ENCODE data around the gene ZFYVE16. TPM values are rescaled to one million over a fixed set of nuclear protein-coding genes. Genes with fewer than 3 reads are reported as not detected.

The ZFYVE16 gene
- polyA plus RNA-seq, 1 donor from 2014 or later, result 75.8 TPM

DNA sequence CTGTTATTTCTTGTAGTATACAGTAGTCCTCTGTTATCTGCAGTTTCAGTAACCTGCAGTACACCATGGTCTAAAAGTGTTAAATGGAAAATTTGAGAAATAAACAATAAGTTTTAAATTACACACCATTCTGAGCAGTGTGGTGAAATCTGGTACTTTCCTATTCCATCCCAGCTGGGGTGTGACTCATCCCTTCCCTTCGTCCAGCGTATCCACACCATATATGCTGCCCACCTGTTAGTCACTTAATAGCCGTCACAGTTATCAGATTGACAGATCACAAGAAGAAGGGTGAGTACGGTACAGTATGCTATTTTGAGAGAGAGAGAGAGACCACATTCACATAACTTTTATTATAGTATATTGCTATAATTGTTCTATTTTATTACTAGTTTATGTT lies 109.0 kb downstream of the ZFYVE16 start:
- Histone ChIP-seq H3K79me2 (replicated peaks; ENCODE audit: insufficient read depth, low read length) (no peaks in the 10 kb centered on the region), H3K36me3 (ENCODE audit: insufficient read depth, low read length) (no peaks in the 10 kb centered on the region), H3K4me2 (ENCODE audit: low read length) (no peak overlapping the region), H3K4me3 (ENCODE audit: low read length) (no peak overlapping the region), H3K9me2 (ENCODE audit: insufficient read depth, low read length) (no peaks in the 10 kb centered on the region), H3K27ac (ENCODE audit: low read length) (no peak overlapping the region), H3K9me3 (ENCODE audit: low read length) (no peaks in the 10 kb centered on the region), H3K9ac (ENCODE audit: low read length) (no peak overlapping the region), H2AFZ (ENCODE audit: low read depth, low read length) (no peak overlapping the region), H4K20me1 (ENCODE audit: insufficient read depth) (no peaks in the 10 kb centered on the region), H3F3A (ENCODE audit: insufficient read depth, low read length, poor library complexity, severe bottlenecking) (no peaks in the 10 kb centered on the region), H3K27me3 (ENCODE audit: insufficient read depth, low read depth, low read length) (no peaks in the 10 kb centered on the region)
- TF ChIP-seq TAF1 (IDR thresholded peaks at IDR 0.05; ENCODE audit: low read depth), result no peak
- no peak for TF ChIP-seq POLR2AphosphoS5 (IDR thresholded peaks at IDR 0.05)
- TF ChIP-seq, protein P1, sequence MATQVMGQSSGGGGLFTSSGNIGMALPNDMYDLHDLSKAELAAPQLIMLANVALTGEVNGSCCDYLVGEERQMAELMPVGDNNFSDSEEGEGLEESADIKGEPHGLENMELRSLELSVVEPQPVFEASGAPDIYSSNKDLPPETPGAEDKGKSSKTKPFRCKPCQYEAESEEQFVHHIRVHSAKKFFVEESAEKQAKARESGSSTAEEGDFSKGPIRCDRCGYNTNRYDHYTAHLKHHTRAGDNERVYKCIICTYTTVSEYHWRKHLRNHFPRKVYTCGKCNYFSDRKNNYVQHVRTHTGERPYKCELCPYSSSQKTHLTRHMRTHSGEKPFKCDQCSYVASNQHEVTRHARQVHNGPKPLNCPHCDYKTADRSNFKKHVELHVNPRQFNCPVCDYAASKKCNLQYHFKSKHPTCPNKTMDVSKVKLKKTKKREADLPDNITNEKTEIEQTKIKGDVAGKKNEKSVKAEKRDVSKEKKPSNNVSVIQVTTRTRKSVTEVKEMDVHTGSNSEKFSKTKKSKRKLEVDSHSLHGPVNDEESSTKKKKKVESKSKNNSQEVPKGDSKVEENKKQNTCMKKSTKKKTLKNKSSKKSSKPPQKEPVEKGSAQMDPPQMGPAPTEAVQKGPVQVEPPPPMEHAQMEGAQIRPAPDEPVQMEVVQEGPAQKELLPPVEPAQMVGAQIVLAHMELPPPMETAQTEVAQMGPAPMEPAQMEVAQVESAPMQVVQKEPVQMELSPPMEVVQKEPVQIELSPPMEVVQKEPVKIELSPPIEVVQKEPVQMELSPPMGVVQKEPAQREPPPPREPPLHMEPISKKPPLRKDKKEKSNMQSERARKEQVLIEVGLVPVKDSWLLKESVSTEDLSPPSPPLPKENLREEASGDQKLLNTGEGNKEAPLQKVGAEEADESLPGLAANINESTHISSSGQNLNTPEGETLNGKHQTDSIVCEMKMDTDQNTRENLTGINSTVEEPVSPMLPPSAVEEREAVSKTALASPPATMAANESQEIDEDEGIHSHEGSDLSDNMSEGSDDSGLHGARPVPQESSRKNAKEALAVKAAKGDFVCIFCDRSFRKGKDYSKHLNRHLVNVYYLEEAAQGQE (IDR thresholded peaks at IDR 0.05; ENCODE audit: borderline replicate concordance), result no peak
- no peak for TF ChIP-seq SMC3 (conservative IDR thresholded peaks at IDR 0.05; ENCODE audit: poor library complexity)
- no peak for TF ChIP-seq EZH2 (IDR thresholded peaks at IDR 0.05; ENCODE audit: borderline replicate concordance, insufficient read depth, low read length, poor library complexity, severe bottlenecking)
- TF ChIP-seq EP300 (conservative IDR thresholded peaks at IDR 0.05; ENCODE audit: poor library complexity, severe bottlenecking), result no peak
- TF ChIP-seq, protein P2, sequence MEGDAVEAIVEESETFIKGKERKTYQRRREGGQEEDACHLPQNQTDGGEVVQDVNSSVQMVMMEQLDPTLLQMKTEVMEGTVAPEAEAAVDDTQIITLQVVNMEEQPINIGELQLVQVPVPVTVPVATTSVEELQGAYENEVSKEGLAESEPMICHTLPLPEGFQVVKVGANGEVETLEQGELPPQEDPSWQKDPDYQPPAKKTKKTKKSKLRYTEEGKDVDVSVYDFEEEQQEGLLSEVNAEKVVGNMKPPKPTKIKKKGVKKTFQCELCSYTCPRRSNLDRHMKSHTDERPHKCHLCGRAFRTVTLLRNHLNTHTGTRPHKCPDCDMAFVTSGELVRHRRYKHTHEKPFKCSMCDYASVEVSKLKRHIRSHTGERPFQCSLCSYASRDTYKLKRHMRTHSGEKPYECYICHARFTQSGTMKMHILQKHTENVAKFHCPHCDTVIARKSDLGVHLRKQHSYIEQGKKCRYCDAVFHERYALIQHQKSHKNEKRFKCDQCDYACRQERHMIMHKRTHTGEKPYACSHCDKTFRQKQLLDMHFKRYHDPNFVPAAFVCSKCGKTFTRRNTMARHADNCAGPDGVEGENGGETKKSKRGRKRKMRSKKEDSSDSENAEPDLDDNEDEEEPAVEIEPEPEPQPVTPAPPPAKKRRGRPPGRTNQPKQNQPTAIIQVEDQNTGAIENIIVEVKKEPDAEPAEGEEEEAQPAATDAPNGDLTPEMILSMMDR (IDR thresholded peaks at IDR 0.05; ENCODE audit: poor library complexity, severe bottlenecking), result no peak
- no peak for TF ChIP-seq MXI1 (conservative IDR thresholded peaks at IDR 0.05; ENCODE audit: poor library complexity, severe bottlenecking)
- no peak for TF ChIP-seq RAD21 (conservative IDR thresholded peaks at IDR 0.05)

Small RNAs within 50 kb of the gene (small RNA-seq; reads per million reads assigned to genes)
- 0 to 4.4 (median 0.36) reads per million in 3 experiments for gene RNU6-211P

Other genes with a start within 250 kb of the ZFYVE16 start
- gene SERINC5, start 152.0 kb upstream of the ZFYVE16 start, polyA plus RNA-seq, result 5.8 TPM in 2 replicates
- gene SPZ1, start 88.1 kb upstream of the ZFYVE16 start, polyA plus RNA-seq, result not detected in 2 replicates
- gene FAM151B, start 80.0 kb downstream of the ZFYVE16 start, polyA plus RNA-seq, result 3.3 and 5.3 TPM in 2 replicates
- 0.08 and 0.32 TPM in 2 replicates for gene ANKRD34B, start 162.2 kb downstream of the ZFYVE16 start, polyA plus RNA-seq
- gene MSH3, start 246.6 kb downstream of the ZFYVE16 start, polyA plus RNA-seq, result 7.0 and 9.8 TPM in 2 replicates
- gene DHFR, start 246.9 kb downstream of the ZFYVE16 start, polyA plus RNA-seq, result 17.0 and 21.2 TPM in 2 replicates